COLO668 (cell line): ENCODE results near the gene BRD9.
"Not testable (repeated sequence)": the region's sequence is repeated elsewhere in the genome, so short reads cannot be mapped to it uniquely, and the experiment has no call there.

ENCODE experiments used
- DNase-seq: peaks from one replicate; lab custom pipeline; 2025; ENCODE audit not compliant: unreplicated experiment; lab: John Stamatoyannopoulos, UW

Gene BRD9

DNA sequence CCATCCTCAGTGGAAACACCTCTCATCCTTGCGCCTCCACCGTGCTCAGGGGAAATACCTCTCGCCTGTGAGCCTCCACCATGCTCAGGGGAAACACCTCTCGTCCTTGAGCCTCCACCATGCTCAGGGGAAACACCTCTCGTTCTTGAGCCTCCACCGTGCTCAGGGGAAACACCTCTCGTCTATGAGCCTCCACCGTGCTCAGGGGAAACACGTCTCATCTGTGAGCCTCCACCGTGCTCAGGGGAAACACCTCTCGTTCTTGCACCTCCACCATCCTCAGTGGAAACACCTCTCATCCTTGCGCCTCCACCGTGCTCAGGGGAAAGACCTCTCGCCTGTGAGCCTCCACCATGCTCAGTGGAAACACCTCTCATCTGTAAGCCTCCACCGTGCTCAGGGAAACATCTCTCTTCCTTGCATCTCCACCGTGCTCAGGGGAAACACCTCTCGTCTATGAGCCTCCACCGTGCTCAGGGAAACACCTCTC lies 46.0 kb downstream of the BRD9 start:
- DNase-seq, result not testable (repeated sequence)

DNA sequence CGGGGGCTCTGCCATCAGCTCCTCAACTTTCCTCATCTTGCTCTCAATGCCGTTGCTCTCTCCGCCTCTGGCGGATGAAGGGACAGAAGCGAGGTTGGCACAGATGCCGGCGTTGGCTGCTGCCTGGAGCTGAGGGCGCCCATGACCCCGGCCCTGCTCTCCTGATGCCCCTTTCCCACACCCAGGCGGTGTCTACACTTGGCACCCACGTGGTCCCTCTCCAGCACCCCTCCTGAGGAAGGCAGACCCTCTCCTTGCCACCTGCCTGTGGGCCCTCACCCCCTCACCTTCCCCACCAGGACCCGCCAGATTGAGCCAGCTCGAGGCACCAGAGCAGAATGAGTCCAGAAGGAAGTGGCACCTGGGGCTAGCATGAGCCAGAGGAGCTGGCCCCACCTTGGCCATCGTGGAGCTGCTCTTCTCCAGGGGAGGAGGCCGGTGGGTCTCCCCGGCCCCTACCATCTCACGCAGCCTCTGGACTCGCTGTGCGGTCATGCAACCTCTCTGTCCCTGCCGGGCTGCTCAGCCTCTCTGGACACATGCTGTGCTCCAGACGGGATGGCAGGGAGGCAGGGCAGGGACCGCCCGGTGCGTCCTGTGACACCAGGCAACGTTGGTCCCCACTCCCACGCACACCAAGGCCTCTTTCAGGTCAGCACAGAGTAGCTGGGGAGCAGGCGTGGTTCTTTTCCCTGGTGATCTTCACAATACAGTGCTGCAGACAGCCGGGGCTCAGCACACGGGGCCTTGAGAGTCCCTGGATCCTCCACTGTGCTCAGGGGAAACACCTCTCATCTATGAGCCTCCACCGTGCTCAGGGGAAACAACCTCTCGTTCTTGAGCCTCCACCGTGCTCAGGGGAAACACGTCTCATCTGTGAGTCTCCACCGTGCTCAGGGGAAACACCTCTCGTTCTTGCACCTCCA lies 46.7 kb downstream of the BRD9 start:
- DNase-seq, result not testable (repeated sequence)

DNA sequence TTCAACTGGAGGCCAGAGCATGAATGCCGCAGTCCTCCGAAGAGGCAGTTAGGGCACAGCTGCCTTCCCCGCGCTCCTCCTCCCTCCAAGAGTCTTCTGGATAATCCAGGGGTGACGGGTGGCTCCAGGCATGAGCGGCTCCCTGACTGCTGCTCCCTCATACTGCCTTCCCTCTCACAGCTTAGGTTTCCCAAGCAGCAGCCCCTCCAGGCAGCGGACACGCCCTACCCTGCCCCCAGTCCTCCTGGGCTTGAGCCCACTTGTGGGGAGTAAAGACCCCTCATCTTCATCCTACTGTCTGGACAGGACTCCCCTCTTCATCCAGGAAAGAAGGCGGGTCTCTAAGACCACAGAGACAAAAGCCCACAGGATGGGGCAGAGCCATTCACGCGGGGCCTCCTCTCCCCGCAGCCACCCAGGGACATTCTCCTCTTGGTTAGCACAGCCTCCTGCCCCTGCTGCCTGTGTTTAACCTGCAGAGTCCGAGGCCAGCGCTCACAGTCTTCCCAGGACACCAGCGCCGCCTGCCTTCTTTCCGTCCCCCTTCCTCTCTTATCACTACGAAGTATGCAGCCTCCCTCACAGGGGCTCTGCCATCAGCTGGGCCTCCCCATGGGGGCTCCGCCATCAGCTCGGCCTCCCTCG lies 47.4 kb downstream of the BRD9 start:
- DNase-seq, result not testable (repeated sequence)

DNA sequence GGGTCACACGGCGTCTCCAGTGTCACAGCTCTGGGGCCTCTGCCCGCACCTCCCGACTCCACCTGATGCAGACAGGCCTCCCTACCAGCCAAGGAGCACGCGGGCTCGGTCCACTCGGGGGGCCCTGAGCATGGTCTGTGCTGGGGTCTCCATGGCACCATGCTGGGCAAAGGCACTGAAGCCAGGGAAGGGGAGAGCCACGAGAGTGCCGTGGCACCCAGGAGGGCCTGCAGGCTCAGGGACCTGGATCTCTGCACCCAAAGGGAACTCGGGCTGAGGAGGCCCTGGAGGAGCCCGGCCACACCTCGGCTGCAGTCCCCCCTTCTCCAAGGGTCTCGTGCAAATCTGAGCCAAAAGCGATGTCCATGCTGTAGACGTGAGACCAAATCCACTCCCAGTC lies 48.2 kb downstream of the BRD9 start:
- DNase-seq, result not testable (repeated sequence)

DNA sequence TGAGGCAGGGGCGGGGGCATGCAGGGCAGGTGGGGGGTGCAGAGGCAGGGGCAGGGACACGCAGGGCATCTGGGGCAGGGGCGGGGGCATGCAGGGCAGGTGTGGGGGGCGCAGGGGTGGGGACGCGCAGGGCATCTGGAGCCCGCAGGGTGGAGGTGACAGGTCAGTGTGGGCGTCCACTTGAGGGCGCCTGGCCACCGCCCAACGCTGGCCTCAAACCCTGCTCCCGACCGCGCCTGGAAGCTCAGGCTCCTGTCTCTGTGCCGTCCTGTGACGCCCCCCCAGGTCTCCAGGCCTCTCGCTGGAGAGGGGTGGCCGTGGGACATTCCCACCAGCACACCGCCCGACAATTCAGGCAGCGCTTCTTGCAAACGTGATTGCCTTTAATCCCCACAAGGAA lies 48.7 kb downstream of the BRD9 start:
- DNase-seq, result not testable (repeated sequence)

DNA sequence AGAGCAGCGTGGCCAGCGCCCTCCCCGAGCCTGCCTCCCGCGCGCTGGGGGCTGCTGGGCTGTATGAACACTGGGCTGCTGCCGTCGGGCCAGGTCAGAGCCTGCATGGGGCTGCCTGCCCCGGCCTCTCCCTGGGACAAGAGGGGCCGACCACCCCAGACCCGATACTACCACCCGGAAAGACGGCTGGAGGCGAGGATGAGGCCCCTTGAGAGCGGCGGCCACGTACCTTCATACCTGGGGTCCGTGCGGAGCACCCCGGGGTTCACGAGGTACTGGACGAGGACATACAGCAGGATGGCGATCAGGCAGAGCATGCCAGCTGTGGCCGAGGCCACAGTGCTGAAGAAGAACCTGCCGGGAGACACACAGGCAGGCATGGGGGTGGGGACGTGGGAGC lies 49.2 kb downstream of the BRD9 start:
- not testable (repeated sequence) for DNase-seq

DNA sequence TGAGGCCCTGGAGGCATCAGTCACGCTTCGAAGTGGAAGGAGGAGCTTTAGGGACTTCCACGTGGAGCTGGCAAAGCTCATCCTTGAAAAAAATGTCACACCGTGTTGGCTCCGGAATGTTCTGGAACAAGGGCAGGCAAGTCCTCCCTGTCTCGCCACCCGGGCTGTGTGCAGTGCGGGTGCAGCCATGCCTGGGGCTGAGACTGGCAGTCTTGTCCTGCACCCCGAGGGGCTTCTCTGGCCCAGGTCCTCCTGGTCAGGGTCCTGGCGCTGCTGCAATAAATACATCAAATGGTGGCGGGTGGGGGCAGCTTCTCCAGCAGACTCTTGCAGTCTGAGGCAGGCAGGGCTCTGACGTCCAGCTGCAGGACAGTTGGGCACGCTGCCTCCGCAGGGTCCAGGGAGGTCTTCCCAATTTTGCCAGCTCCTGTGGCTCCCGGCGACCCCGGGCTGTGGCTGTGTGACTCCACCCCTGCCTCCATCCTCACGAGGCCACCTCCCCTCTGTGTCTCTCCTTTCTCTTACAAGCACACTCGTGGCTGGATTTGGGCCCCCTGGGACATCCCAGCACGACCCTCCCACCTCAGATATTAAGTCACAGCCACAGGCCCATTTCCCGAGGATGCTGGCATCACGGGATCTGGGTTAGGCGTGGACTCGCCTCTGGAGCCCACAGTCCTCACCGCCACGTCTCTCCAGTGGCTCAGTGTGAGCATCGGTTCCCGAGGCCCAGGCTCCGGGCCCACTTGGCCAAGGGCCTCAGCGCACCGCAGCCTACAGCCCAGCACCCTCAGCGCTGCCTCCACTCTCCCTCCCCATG lies 50.0 kb downstream of the BRD9 start:
- not testable (repeated sequence) for DNase-seq

DNA sequence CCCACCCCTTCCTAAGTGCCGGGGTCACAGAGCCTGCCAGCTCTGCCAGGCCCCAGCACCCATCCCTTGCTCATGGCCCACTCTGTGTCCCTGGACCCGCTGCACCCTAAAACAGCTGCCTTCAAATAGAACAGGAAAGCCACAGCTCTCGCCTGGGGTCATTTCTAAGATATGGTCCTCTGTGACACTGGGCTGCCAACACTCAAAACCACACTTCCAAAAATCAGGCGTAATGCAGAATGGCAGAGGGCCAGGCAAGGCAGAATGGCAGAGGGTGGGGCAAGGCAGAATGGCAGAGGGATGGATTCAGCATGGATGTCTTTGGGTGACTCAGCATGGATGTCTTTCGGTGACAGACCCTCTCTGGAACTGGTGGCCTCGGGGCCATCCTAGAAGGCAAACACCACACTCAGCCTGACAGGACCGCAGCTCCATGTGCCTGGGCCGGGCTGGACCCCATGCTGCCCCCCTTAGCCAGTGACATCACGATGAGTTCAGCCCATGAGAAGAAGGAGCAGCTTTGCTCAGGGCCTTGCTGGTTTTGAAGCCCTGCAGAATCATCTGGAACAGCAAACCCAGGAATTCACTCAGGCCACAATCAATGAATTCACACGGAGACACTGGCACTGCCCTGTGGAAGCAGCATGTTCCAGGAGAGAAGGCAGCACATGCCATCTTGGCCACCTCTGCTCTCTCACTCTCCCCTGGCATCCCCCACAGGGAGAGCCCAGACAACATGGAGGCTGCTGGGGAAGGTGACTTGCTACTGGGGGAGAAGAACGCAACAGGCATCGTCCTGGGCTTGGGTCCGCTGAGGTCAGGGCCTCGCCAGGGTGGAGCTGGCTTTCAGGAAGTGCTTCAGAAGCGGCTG lies 50.8 kb downstream of the BRD9 start:
- DNase-seq, result not testable (repeated sequence)

DNA sequence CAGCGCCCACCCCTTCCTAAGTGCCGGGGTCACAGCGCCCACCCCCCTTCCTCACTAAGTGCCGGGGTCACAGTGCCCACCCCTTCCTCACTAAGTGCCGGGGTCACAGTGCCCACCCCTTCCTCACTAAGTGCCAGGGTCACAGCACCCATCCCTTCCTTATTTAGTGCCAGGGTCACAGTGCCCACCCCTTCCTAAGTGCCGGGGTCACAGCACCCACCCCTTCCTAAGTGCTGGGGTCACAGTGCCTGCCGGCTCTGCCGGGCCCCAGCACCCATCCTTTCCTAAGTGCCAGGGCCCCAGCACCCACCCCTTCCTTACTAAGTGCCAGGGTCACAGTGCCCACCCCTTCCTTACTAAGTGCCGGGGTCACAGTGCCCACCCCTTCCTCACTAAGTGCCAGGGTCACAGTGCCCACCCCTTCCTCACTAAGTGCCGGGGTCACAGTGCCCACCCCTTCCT lies 51.6 kb downstream of the BRD9 start:
- DNase-seq, result not testable (repeated sequence)

DNA sequence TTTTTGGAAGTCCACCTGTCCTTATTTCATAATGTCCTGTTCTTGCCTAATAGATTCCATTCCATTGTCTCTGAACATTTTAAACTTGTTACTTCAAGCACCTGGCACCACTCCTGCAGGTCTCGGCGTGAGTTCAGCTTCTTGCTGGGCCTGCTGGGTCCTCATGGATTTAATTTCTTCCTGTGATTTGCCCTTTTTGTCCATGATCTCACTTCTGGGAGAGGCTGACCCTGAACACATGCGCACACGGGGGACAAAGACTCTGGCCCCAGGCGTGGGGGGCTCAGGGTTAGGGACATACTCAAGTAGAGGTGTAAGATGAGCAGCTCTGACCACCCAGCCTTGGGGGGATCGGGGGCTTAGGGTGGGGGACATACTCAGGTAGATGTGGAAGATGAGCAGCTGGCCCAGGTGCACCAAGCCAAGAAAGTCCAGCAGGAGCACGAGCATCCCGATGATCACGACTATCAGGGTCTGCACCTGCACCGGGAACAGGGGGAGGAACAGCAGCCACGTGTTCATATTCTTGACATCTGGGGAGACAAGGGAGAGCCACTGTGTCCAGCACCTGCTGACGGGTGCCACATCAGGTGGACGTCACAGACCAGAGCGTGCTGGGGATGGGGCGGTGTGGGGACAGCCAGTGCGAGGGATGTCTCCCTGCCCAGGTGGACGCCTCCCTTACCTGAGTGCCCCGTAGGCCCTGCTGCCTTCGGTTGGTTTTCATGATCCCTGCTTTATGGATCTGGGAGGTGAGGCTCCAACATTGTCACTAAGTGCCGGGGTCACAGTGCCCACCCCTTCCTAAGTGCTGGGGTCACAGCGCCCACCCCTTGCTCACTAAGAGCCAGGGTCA lies 52.3 kb downstream of the BRD9 start:
- not testable (repeated sequence) for DNase-seq

DNA sequence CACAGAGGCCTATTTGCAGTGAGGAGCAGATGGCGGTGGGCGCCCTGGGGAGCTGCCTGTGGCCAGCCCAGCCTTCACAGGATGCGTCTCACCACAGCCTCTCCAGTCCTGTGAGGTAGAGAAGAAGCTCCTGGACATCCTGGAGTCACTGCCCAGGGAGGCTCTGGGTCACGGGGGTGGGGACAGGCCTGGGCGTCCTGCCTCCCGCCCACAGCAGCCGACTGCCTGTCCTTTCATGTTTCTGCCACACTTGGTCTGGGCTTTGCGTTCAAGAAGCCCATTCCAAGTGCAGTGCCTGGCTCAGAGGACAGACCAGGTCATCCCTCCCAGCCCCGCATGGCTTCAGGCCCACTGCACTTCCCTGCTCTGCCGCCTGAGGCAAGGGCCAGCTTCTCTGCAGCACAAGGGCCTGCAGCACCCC lies 54.2 kb downstream of the BRD9 start:
- DNase-seq, result not testable (repeated sequence)

DNA sequence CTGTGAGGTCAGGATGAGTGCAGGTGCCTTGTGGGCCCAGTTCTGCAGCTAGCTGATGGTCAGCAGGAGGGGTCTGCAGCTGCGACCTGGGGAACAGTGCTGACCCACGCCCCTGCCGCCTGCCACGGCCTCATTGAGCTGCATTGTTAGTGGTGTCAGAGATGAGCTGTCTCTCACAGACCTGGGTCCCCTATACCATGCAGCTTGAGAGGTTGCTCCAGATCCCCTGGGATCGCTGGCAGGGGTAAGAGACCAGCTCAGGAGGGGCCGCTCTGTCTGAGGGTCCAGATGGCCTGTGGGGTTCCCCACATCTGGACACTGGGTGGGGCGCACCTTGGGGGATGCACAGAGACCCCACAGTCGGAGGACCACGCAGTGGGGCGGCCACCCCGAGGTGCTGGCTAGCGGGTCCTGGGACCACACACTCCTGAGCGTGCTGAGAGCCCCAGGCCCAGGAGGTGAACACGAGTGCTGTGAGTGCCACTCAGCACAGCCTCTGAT lies 54.9 kb downstream of the BRD9 start:
- DNase-seq, result not testable (repeated sequence)

DNA sequence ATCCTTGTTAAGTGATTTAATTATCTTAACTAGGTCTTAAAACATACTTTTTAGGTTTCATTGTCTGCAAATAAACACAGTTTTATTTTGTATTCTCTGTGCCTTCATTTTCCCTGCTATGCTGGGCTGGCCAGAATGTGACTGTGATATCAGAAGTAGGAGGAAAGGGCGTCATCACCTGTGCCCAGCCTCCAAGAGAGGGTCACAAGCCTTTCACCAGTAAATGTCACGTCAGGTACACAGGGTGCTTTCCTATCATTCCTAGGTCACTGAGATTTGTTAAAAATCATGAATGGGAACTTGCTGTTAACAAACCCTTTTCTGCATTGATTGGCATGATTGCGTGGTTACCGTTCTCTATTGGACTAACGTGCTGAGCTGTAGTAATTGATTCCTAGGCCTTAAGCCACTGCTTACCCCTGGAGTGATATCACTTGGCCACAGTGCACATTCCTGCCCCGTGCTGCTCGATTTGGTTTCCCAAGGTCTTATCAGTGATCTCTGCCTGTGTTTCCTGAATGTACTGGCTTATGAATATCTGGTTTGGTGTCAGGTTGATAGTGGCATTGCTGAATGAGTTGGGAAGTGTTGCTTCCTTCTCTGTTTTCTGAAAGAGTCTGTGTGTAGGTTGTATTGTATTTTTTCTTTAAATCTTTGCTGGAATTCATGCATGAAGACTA lies 56.5 kb downstream of the BRD9 start:
- not testable (repeated sequence) for DNase-seq

DNA sequence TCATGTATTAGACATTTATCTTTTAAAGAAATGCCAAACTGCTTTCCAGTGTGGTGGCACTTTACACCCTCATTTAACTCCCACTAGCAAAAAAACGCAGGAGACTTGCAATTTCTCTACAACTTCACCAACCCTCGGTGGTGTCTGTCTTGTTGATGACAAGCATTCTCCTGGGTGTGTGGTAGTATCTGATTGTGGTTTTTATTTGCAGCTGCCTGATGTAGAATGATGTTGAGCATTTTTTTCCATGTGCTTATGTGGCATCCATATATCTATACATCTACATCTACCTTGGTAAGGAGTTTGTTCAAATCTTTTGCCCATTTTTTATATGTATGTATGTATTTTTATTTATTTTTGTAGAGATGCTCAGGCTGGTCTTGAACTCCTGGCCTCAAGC lies 58.6 kb downstream of the BRD9 start:
- not testable (repeated sequence) for DNase-seq

DNA sequence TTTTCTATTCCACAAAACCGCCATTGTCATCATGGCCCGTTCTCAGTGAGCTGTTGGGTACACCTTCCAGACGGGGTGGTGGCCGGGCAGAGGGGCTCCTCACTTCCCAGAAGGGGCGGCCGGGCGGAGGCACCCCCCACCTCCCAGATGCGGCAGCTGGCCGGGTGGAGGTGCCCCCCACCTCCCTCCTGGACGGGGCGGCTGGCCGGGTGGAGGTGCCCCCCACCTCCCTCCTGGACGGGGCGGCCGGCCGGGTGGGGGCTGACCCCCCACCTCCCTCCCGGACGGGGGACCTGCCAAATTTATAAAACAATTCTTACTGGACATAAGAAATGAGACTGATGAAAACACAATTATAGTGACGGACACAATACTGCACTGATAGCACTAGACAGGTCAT lies 64.4 kb downstream of the BRD9 start:
- DNase-seq, result not testable (repeated sequence)

DNA sequence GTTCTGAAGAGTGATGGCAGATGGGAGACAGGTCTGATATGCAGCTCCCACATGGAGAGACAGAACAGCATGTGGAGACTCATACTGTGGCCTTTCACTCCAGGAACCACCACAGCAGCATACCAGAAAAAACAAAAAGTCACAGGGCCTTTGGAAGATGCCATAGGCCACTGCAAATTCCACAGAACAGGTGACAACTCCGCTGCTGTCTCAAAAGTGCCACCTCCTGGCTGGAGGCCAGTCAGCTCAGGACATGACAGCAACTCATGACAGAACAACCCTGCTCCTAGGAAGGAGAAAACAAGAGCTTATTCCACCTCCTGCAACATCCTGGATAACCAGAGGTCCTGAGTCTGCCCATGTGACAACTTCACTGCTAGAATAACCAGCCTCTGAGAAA lies 67.1 kb downstream of the BRD9 start:
- DNase-seq, result peak; percentile 51

DNA sequence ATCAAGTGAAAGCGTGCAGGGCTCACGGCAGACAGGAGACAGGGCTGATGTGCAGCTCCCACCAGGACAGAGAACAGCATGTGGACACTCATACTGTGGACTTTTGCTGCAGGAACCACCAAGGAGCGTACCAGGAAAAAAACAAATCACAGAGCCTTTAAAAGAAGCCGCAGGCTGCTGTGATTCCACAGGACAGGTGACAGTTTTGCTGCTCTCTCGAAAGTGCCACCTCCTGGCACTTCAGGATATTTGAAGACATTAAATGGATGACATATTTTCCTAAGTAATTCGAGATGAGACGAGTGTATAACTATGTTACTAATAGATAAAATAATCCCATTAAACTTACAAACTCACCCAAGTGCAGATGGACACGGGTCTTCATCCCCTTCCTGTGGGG lies 71.1 kb downstream of the BRD9 start:
- DNase-seq, result no peak

DNA sequence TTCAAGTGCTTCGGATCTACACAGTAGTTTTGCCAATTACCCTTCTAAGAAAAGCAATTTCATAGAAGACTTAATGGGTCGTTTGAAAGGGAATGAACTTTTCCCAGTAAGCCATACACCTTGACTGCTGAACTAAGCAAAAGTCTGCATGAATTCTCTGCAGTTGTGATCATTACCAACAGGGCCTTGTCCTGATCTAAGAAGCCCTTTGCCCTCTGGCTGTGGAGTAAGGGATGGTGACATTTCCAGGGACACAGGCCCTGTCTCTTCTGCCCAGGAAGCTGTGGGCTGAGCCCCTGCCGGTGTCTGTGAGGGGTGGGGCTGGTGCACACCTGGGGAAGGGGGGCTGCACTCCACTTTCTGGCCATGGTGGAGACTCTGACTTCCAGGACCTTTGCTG lies 72.4 kb downstream of the BRD9 start:
- DNase-seq, result no peak
